ENCODE data around the gene DNAH8.

Gene DNAH8

GRCh38 chr6:38724343-38724742 is 9.2 kb downstream of the DNAH8 start:
- H2AK5ac ChIP-seq (ENCODE audit: low read length) = no peak overlapping the region
- no peak overlapping the region for H3K14ac ChIP-seq (ENCODE audit: low read length)
- no peaks in the 10 kb centered on the region for H3K36me3 ChIP-seq (ENCODE audit: control insufficient read depth in 1 of 2, insufficient read depth in 2 of 2, low read length in 2 of 2)
- no peak overlapping the region for H2BK5ac ChIP-seq (ENCODE audit: low read depth, low read length, poor library complexity)
- peaks cover 0 to 2% of the 10 kb centered on the region in 2 experiments for H3K4me1 ChIP-seq (ENCODE audit: control insufficient read depth in 1 of 2, insufficient read depth in 2 of 2, low read length in 2 of 2)
- no CpG with 5 or more reads among the region's 5 CpGs for WGBS (ENCODE audit: extremely low coverage, insufficient coverage, insufficient read length)
- no peak overlapping the region for H3K27ac ChIP-seq (ENCODE audit: low read depth, low read length)
- H3K23ac ChIP-seq (ENCODE audit: low read length) = no peak overlapping the region
- no peak overlapping the region for H2BK120ac ChIP-seq (ENCODE audit: insufficient read depth, low read length, poor library complexity)
- no peak overlapping the region for H4K12ac ChIP-seq (ENCODE audit: low read depth, low read length)
- H2AFZ ChIP-seq (ENCODE audit: insufficient read depth, low read length, poor library complexity) = no peak overlapping the region
- H3K9ac ChIP-seq (ENCODE audit: low read length) = no peak overlapping the region
- H3K79me1 ChIP-seq (ENCODE audit: low read length) = no peaks in the 10 kb centered on the region
- DNase-seq = no peak
- no peak overlapping the region for H3K4me3 ChIP-seq (ENCODE audit: low read depth, low read length)
- no peak overlapping the region for H3K4ac ChIP-seq (ENCODE audit: low read depth, low read length)
- H4K8ac ChIP-seq (ENCODE audit: low read depth, low read length) = no peak overlapping the region
- no peaks in the 10 kb centered on the region for H3K27me3 ChIP-seq (ENCODE audit: insufficient read depth, low read length)
- H3K9me3 ChIP-seq (ENCODE audit: insufficient read depth, low read depth, low read length) = no peaks in the 10 kb centered on the region
- no peak overlapping the region for H3K4me2 ChIP-seq (ENCODE audit: low read length)
- H4K91ac ChIP-seq (ENCODE audit: low read depth, low read length) = no peak overlapping the region
- H3K18ac ChIP-seq (ENCODE audit: low read length) = no peak overlapping the region
- no peak overlapping the region for H2BK12ac ChIP-seq (ENCODE audit: low read length)
- H3K79me2 ChIP-seq (ENCODE audit: control insufficient read depth, insufficient read depth, low read length, poor library complexity) = no peaks in the 10 kb centered on the region

DNA sequence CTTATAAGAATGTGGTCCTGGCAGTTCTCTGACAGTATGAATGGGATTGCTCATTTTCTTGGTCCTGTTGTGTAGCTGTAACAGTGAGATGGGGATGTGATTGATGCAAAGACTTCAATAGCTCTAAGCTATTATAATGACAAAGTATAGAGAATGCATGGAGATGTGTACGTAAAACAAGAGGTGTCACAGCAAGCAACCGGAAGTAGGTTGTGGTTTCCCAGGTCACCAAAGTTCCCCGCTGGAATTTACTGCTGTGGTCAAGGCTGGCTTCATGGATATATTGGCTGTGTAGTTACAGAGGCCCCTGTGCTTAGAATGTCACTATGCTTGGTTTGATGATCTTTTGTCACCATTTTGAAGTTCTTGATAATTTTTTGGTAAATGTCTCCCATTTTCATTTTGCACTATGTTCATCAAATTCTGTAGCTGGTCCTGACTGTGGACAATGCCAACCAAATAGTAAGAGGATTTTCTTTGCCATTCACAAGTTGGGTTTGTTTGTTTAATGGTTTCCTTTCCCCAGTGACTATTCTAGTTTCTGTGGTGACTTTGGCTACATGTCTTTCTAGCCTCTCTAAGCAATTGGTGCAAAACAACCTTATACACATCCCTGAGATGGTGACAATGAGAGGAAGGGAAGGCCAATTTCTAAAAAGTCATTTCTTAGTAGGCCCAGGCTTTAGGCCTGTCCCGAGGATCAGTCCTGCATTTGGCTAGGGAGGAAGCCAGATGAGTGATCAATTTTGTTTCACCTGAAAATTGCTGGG is 10.5 kb downstream of the DNAH8 start:
- Histone ChIP-seq H3K9me3 (ENCODE audit: insufficient read depth, low read depth, low read length) (no peaks in the 10 kb centered on the region), H2BK120ac (ENCODE audit: insufficient read depth, low read length, poor library complexity) (no peak overlapping the region), H3K79me1 (ENCODE audit: low read length) (no peaks in the 10 kb centered on the region), H4K12ac (ENCODE audit: low read depth, low read length) (no peak overlapping the region), H3K36me3 (ENCODE audit: control insufficient read depth in 1 of 2, insufficient read depth in 2 of 2, low read length in 2 of 2) (no peaks in the 10 kb centered on the region), H3K9ac (ENCODE audit: low read length) (no peak overlapping the region), H4K91ac (ENCODE audit: low read depth, low read length) (no peak overlapping the region), H2AK5ac (ENCODE audit: low read length) (no peak overlapping the region), H2BK12ac (ENCODE audit: low read length) (no peak overlapping the region), H3K4ac (ENCODE audit: low read depth, low read length) (no peak overlapping the region), H3K79me2 (ENCODE audit: control insufficient read depth, insufficient read depth, low read length, poor library complexity) (no peaks in the 10 kb centered on the region), H3K23ac (ENCODE audit: low read length) (no peak overlapping the region), H3K27me3 (ENCODE audit: insufficient read depth, low read length) (no peaks in the 10 kb centered on the region), H3K4me2 (ENCODE audit: low read length) (no peak overlapping the region), H3K14ac (ENCODE audit: low read length) (no peak overlapping the region), H2BK5ac (ENCODE audit: low read depth, low read length, poor library complexity) (no peak overlapping the region), H3K4me3 (ENCODE audit: low read depth, low read length) (no peak overlapping the region), H2AFZ (ENCODE audit: insufficient read depth, low read length, poor library complexity) (no peak overlapping the region), H3K4me1 (ENCODE audit: control insufficient read depth in 1 of 2, insufficient read depth in 2 of 2, low read length in 2 of 2) (no peaks in the 10 kb centered on the region), H3K18ac (ENCODE audit: low read length) (no peak overlapping the region), H3K27ac (ENCODE audit: low read depth, low read length) (no peak overlapping the region), H4K8ac (ENCODE audit: low read depth, low read length) (no peak overlapping the region)
- no CpG with 5 or more reads among the region's 4 CpGs for WGBS (ENCODE audit: extremely low coverage, insufficient coverage, insufficient read length)
- no peak for DNase-seq

DNA sequence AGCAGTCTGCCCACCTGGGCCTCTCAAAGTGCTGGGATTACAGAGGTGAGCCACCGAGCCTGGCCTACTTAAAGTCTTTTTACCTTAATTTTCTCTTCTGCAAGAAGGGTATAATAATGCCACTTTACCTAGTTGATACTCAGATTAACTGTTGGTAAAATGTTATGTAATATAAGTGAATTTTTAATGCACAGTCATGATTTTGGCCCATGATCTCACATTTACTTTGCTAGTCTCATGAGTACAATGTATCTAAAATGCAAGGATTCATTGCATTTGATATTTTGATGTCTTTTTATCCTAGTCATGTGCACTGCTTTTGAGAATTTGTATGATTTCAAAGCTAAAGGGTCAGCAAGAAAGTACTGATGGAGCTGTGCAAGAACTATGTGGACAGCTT is 13.1 kb downstream of the DNAH8 start:
- H3K79me2 ChIP-seq (ENCODE audit: control insufficient read depth, insufficient read depth, low read length, poor library complexity) = no peaks in the 10 kb centered on the region
- no CpG with 5 or more reads among the region's 1 CpG for WGBS (ENCODE audit: extremely low coverage, insufficient coverage, insufficient read length)
- H3K4me2 ChIP-seq (ENCODE audit: low read length) = no peak overlapping the region
- H2AK5ac ChIP-seq (ENCODE audit: low read length) = no peak overlapping the region
- no peaks in the 10 kb centered on the region for H3K79me1 ChIP-seq (ENCODE audit: low read length)
- no peaks in the 10 kb centered on the region for H3K4me1 ChIP-seq (ENCODE audit: control insufficient read depth in 1 of 2, insufficient read depth in 2 of 2, low read length in 2 of 2)
- H3K4ac ChIP-seq (ENCODE audit: low read depth, low read length) = no peak overlapping the region
- H3K9me3 ChIP-seq (ENCODE audit: insufficient read depth, low read depth, low read length) = no peaks in the 10 kb centered on the region
- H3K4me3 ChIP-seq (ENCODE audit: low read depth, low read length) = no peak overlapping the region
- no peak overlapping the region for H4K8ac ChIP-seq (ENCODE audit: low read depth, low read length)
- H3K9ac ChIP-seq (ENCODE audit: low read length) = no peak overlapping the region
- DNase-seq = no peak
- H4K12ac ChIP-seq (ENCODE audit: low read depth, low read length) = no peak overlapping the region
- H2BK120ac ChIP-seq (ENCODE audit: insufficient read depth, low read length, poor library complexity) = no peak overlapping the region
- H3K27me3 ChIP-seq (ENCODE audit: insufficient read depth, low read length) = no peaks in the 10 kb centered on the region
- no peak overlapping the region for H2AFZ ChIP-seq (ENCODE audit: insufficient read depth, low read length, poor library complexity)
- no peak overlapping the region for H3K27ac ChIP-seq (ENCODE audit: low read depth, low read length)
- H2BK12ac ChIP-seq (ENCODE audit: low read length) = no peak overlapping the region
- H3K14ac ChIP-seq (ENCODE audit: low read length) = no peak overlapping the region
- H4K91ac ChIP-seq (ENCODE audit: low read depth, low read length) = no peak overlapping the region
- H3K36me3 ChIP-seq (ENCODE audit: control insufficient read depth in 1 of 2, insufficient read depth in 2 of 2, low read length in 2 of 2) = no peaks in the 10 kb centered on the region
- H3K23ac ChIP-seq (ENCODE audit: low read length) = no peak overlapping the region
- no peak overlapping the region for H2BK5ac ChIP-seq (ENCODE audit: low read depth, low read length, poor library complexity)
- H3K18ac ChIP-seq (ENCODE audit: low read length) = no peak overlapping the region

GRCh38 chr6:38730140-38730862 is 15.2 kb downstream of the DNAH8 start:
- no peaks in the 10 kb centered on the region for H3K36me3 ChIP-seq (ENCODE audit: control insufficient read depth in 1 of 2, insufficient read depth in 2 of 2, low read length in 2 of 2)
- H4K91ac ChIP-seq (ENCODE audit: low read depth, low read length) = no peak overlapping the region
- H2AK5ac ChIP-seq (ENCODE audit: low read length) = no peak overlapping the region
- H3K79me2 ChIP-seq (ENCODE audit: control insufficient read depth, insufficient read depth, low read length, poor library complexity) = no peaks in the 10 kb centered on the region
- H3K4me1 ChIP-seq (ENCODE audit: control insufficient read depth in 1 of 2, insufficient read depth in 2 of 2, low read length in 2 of 2) = no peaks in the 10 kb centered on the region
- H3K27ac ChIP-seq (ENCODE audit: low read depth, low read length) = no peak overlapping the region
- no peak overlapping the region for H3K9ac ChIP-seq (ENCODE audit: low read length)
- no peak overlapping the region for H3K4me3 ChIP-seq (ENCODE audit: low read depth, low read length)
- H3K14ac ChIP-seq (ENCODE audit: low read length) = no peak overlapping the region
- no peak overlapping the region for H3K4ac ChIP-seq (ENCODE audit: low read depth, low read length)
- WGBS (ENCODE audit: extremely low coverage, insufficient coverage, insufficient read length) = no CpG with 5 or more reads among the region's 4 CpGs
- H3K4me2 ChIP-seq (ENCODE audit: low read length) = no peak overlapping the region
- H3K23ac ChIP-seq (ENCODE audit: low read length) = no peak overlapping the region
- no peaks in the 10 kb centered on the region for H3K79me1 ChIP-seq (ENCODE audit: low read length)
- H4K8ac ChIP-seq (ENCODE audit: low read depth, low read length) = no peak overlapping the region
- no peaks in the 10 kb centered on the region for H3K27me3 ChIP-seq (ENCODE audit: insufficient read depth, low read length)
- H2AFZ ChIP-seq (ENCODE audit: insufficient read depth, low read length, poor library complexity) = no peak overlapping the region
- no peak overlapping the region for H4K12ac ChIP-seq (ENCODE audit: low read depth, low read length)
- no peak overlapping the region for H2BK5ac ChIP-seq (ENCODE audit: low read depth, low read length, poor library complexity)
- no peaks in the 10 kb centered on the region for H3K9me3 ChIP-seq (ENCODE audit: insufficient read depth, low read depth, low read length)
- H3K18ac ChIP-seq (ENCODE audit: low read length) = no peak overlapping the region
- no peak for DNase-seq
- H2BK12ac ChIP-seq (ENCODE audit: low read length) = no peak overlapping the region
- no peak overlapping the region for H2BK120ac ChIP-seq (ENCODE audit: insufficient read depth, low read length, poor library complexity)

Measured in trophoblast cell (in vitro differentiated cells and primary cell).